Cortex of kidney (tissue), 1 donor: ENCODE data around the gene NUP205.

ENCODE experiments used
- DNase-seq: peaks from one replicate; lab custom pipeline; 2025; lab: John Stamatoyannopoulos, UW

The NUP205 gene

GRCh38 chr7:135552148-135552547, 5.6 kb upstream of the NUP205 start:
- no peak for DNase-seq

- no peak for DNase-seq
Observed at GRCh38 chr7:135553346-135553745, 4.4 kb upstream of the NUP205 start.

- DNase-seq: no peak
Observed at GRCh38 chr7:135558337-135558767, 635 bp downstream of the NUP205 start.

GRCh38 chr7:135558881-135559280, 1.2 kb downstream of the NUP205 start:
- DNase-seq: no peak

- no peak for DNase-seq
Observed at GRCh38 chr7:135560631-135561030, 2.9 kb downstream of the NUP205 start.

- no peak for DNase-seq
Observed at GRCh38 chr7:135562720-135563119, 5.0 kb downstream of the NUP205 start.

GRCh38 chr7:135571834-135572233, 14.1 kb downstream of the NUP205 start:
- no peak for DNase-seq

- DNase-seq: no peak
Observed at GRCh38 chr7:135573541-135573940, 15.8 kb downstream of the NUP205 start.

- no peak for DNase-seq
Observed at GRCh38 chr7:135575296-135575695, 17.6 kb downstream of the NUP205 start.

GRCh38 chr7:135578569-135578968, 20.9 kb downstream of the NUP205 start:
- DNase-seq: no peak

GRCh38 chr7:135584362-135585353, 26.9 kb downstream of the NUP205 start:
- DNase-seq: no peak

GRCh38 chr7:135597181-135597925, 39.6 kb downstream of the NUP205 start:
- DNase-seq: no peak

- no peak for DNase-seq
Observed at GRCh38 chr7:135597926-135598305, 40.2 kb downstream of the NUP205 start.

GRCh38 chr7:135599471-135599870, 41.8 kb downstream of the NUP205 start:
- no peak for DNase-seq

GRCh38 chr7:135600226-135600625, 42.5 kb downstream of the NUP205 start:
- DNase-seq: no peak

GRCh38 chr7:135601182-135601581, 43.5 kb downstream of the NUP205 start:
- DNase-seq: no peak

- no peak for DNase-seq
Observed at GRCh38 chr7:135602304-135602703, 44.6 kb downstream of the NUP205 start.

- no peak for DNase-seq
Observed at GRCh38 chr7:135616136-135616535, 58.4 kb downstream of the NUP205 start.

GRCh38 chr7:135617781-135618180, 60.1 kb downstream of the NUP205 start:
- DNase-seq: no peak

GRCh38 chr7:135618510-135618909, 60.8 kb downstream of the NUP205 start:
- DNase-seq: no peak

- DNase-seq: no peak
Observed at GRCh38 chr7:135620447-135620846, 62.7 kb downstream of the NUP205 start.

- DNase-seq: no peak
Observed at GRCh38 chr7:135620980-135621850, 63.5 kb downstream of the NUP205 start.
